Stomach (tissue), 4 donors: ENCODE data around the gene SEC14L2.

Experiments
- POLR2AphosphoS5 ChIP-seq, 3 donors: sonication (generic); formaldehyde crosslinking; IDR thresholded peaks; one replicate each; pipeline ENCODE4 v1.6.1; 2016; ENCODE audit warnings: antibody characterized with exemption in 3 of 3
- TF ChIP-seq, protein P1 (sequence below), 7 experiments: fragments of 450-650 bp in 4 of 7; fragments of 200-600 bp in 3 of 7; sonication (generic) in 3 of 7; IDR thresholded peaks; one replicate each; pipeline ENCODE4 v1.5.1; 2016 to 2019; ENCODE audit warnings: antibody characterized with exemption in 7 of 7, control low read depth in 2 of 7, mild to moderate bottlenecking in 1 of 7

- TF ChIP-seq, protein P1, sequence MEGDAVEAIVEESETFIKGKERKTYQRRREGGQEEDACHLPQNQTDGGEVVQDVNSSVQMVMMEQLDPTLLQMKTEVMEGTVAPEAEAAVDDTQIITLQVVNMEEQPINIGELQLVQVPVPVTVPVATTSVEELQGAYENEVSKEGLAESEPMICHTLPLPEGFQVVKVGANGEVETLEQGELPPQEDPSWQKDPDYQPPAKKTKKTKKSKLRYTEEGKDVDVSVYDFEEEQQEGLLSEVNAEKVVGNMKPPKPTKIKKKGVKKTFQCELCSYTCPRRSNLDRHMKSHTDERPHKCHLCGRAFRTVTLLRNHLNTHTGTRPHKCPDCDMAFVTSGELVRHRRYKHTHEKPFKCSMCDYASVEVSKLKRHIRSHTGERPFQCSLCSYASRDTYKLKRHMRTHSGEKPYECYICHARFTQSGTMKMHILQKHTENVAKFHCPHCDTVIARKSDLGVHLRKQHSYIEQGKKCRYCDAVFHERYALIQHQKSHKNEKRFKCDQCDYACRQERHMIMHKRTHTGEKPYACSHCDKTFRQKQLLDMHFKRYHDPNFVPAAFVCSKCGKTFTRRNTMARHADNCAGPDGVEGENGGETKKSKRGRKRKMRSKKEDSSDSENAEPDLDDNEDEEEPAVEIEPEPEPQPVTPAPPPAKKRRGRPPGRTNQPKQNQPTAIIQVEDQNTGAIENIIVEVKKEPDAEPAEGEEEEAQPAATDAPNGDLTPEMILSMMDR (IDR thresholded peaks at IDR 0.05): no peak
- no peak for TF ChIP-seq POLR2AphosphoS5 (IDR thresholded peaks at IDR 0.05)
Measured at GRCh38 chr22:30416837-30417236, 20.0 kb downstream of the SEC14L2 start.
